Putamen (tissue), 1 donor: ENCODE measurements around the gene TTC9C.
"Not testable (repeated sequence)": the region's sequence is repeated elsewhere in the genome, so short reads cannot be mapped to it uniquely, and the experiment has no call there.

Source experiments
- DNase-seq: peaks from one replicate; pipeline ENCODE4 v3.0.0-alpha.2; 2016; ENCODE audit warnings: low spot score

TTC9C gene, protein sequence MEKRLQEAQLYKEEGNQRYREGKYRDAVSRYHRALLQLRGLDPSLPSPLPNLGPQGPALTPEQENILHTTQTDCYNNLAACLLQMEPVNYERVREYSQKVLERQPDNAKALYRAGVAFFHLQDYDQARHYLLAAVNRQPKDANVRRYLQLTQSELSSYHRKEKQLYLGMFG

GRCh38 chr11:62728171-62728988 is at the start of gene TTC9C:
Gene TTC9C, plus strand, starts transcription at chr11:62728486. Its CDS starts 363 bp downstream, at chr11:62728849.
- peak; percentile 91 for DNase-seq

- DNase-seq, result peak; percentile 89
These were observed 49.3 kb upstream of the TTC9C start, which contains the start of gene UBXN1 for GRCh38 chr11:62678770-62679696. Gene UBXN1, minus strand, starts transcription at chr11:62679073. Its CDS starts 150 bp downstream, at chr11:62678923.

GRCh38 chr11:62680825-62681240 is 47.5 kb upstream of the TTC9C start:
- no peak for DNase-seq

DNA sequence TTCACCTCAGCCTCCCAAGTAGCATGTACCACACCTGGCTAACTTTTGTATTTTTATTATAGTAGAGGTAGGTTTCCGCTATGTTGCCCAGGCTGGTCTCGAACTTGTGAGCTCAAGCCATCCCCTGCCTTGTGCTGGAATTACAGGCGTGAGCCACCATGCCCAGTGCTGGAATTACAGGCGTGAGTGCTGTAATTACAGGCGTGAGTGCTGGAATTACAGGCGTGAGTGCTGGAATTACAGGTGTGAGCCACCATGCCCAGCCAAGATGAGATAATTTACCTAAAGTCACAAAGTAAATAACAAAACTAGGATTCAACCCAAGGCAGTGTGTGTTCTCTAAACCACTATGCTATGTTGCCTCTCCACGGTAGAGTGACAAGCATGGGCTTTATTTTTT is 45.8 kb upstream of the TTC9C start:
- DNase-seq, result no peak

DNA sequence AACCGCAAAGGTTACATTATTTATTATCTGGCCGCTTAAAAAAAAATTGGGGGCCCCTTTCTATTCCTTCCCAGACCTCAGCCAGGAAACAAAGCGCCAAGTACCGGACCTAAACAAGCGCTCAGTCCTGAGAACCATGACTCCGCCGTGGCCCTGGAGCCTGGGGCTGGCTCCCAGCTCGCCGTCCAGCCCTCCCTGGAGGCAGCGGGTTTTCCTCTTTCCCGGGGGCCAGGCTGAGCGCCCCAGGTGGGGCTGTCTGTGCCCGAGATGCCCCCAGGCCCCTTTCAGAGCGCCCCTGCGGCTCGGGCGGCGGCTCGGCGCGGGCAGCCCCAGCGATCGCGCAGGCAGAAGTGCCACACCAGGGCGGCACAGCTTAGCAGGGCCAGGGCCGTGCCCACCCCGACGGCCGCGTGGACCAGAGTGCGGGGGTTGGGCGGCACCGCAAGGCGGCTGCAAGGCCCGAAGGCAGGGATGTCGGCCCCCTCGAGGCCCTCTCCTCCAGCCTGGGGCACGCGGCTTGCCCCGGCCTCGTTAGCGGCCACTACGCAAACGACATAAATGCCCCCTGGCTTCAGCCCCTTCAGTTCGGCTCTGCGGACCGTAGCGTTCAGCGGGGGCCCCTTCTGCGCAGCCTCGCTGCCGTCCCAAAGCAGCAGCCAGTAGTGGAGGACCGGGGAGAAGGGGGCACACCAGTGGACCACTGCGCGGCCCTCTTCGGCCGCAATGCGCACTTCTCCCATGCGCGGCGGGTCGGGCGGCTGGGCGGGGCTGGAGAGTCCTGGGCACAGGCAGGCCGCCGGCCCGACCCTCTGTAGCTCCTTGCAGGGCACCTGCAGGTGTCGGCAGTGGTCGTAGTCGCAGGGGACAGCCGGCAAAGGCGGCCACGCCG is 40.5 kb upstream of the TTC9C start:
- no peak for DNase-seq

DNA sequence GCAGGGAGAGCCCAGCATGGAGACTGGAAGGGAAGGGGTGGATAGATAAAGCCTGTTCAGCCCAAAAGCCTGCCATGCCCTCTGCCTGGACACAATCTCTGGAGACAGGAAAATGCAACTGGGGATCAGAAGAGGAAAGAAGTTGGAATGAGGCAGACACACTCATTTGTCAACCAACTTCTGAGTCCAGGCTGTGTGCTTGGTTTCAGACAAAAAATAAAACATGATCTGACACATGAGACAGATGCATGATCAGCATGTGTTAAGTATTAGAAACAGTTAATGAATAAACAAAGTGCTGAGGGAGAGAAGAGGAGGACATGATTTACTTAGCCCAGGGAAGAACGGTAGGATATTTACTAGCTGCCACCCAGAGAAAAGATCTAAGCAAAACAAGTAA is 39.8 kb upstream of the TTC9C start:
- DNase-seq, result no peak

DNA sequence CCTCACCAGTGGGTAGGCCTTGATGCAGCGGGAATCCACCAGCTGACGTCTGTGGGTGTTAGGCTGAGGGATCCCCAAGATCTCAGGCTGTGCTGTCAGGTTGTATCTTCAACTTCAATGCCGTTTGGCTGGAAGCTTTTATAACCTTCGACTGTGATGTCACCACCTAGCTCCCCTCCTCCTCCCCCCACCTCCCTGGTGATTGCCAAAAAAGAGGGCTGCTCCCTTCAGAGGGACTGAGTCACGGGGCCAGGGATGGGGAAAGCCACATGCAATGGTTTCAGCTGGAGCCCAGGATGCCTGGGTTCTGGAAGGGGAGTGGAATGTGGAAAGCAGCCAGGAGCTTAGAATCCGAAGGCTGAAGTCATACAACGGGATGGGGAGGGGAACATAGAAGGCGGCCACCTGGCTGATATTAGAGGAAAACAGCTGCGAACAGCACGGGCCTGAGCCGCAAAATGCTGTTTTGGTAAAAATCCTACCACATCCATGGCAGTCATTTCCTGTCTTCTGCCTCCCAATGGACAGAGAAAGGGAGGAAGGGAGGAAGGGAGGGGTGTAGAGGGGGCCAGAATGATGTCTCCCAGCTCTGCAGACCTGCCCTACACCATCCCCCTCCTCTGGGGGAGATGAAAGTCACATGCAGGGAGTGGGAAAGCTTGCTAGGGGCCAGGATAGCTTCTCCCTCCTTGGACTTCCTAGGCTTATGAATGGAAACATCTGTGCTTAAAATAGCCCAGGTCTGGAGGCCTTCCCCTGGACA is 38.7 kb upstream of the TTC9C start, which contains the start of gene LRRN4CL:
Gene LRRN4CL (minus strand): TSS at position 110 of the 763 bp plus-strand sequence. CDS start 1,022 bp downstream, outside the sequence.
- DNase-seq, result peak; percentile 73

GRCh38 chr11:62693624-62694023 is 34.7 kb upstream of the TTC9C start:
- DNase-seq, result not testable (repeated sequence)

GRCh38 chr11:62694455-62695167 is 33.7 kb upstream of the TTC9C start:
- DNase-seq, result peak; percentile 64

GRCh38 chr11:62702246-62702645 is 26.0 kb upstream of the TTC9C start:
- no peak for DNase-seq

GRCh38 chr11:62703921-62704320 is 24.4 kb upstream of the TTC9C start:
- not testable (repeated sequence) for DNase-seq

- no peak for DNase-seq
These were observed 22.9 kb upstream of the TTC9C start for GRCh38 chr11:62705413-62705812.

- peak; percentile 95 for DNase-seq
These were observed 22.1 kb upstream of the TTC9C start for GRCh38 chr11:62705880-62706849.

GRCh38 chr11:62706850-62707247 is 21.4 kb upstream of the TTC9C start:
- DNase-seq, result no peak

- DNase-seq, result peak; percentile 87
These were observed 20.9 kb upstream of the TTC9C start, which contains the start of the genes BSCL2 and GNG3 for GRCh38 chr11:62707277-62707861. Gene BSCL2, minus strand, starts transcription at chr11:62707424. Its CDS starts 229 bp downstream, at chr11:62707195. Gene GNG3, plus strand, starts transcription at chr11:62707676. Its CDS starts 620 bp downstream, at chr11:62708296.

GRCh38 chr11:62708392-62708791 is 19.9 kb upstream of the TTC9C start:
- DNase-seq, result no peak

GRCh38 chr11:62708793-62709192 is 19.5 kb upstream of the TTC9C start:
- peak; percentile 28 for DNase-seq
